ENCODE measurements around the gene ISCA1. TPM values are rescaled to one million over a fixed set of nuclear protein-coding genes. Genes with fewer than 3 reads are reported as not detected.

ISCA1 gene
- total RNA-seq, 1 donor: 46.5 TPM

DNA sequence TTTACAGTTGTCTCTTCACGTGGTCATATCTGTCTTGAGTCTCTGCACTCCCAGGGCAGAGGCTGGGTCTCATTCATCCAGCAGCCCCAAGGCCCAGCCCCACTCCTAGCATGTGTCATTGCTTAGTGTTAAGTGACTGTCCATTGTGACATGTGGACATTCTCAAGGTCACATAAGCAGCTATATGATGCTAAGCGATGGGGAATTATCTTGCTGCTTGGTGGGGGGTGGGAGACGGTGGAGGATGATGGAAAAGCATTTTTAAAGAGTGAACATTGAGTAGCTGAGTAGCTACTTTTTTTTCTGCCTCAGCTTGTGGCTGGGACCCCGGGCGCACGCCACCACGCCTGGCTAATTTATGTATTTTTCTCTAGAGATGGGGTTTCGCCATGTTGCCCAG is 22.8 kb downstream of the ISCA1 start, which contains the start of gene C9orf153:
Gene C9orf153, minus strand, starts transcription at position 101 of the 400 bp plus-strand sequence. CDS start 30,054 bp downstream, outside the sequence.
- TF ChIP-seq, protein P1, sequence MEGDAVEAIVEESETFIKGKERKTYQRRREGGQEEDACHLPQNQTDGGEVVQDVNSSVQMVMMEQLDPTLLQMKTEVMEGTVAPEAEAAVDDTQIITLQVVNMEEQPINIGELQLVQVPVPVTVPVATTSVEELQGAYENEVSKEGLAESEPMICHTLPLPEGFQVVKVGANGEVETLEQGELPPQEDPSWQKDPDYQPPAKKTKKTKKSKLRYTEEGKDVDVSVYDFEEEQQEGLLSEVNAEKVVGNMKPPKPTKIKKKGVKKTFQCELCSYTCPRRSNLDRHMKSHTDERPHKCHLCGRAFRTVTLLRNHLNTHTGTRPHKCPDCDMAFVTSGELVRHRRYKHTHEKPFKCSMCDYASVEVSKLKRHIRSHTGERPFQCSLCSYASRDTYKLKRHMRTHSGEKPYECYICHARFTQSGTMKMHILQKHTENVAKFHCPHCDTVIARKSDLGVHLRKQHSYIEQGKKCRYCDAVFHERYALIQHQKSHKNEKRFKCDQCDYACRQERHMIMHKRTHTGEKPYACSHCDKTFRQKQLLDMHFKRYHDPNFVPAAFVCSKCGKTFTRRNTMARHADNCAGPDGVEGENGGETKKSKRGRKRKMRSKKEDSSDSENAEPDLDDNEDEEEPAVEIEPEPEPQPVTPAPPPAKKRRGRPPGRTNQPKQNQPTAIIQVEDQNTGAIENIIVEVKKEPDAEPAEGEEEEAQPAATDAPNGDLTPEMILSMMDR (IDR thresholded peaks at IDR 0.05; ENCODE audit: insufficient read depth, low read length): no peak
- H3K4me3 ChIP-seq (ENCODE audit: low read depth, low read length): no peak within 1 kb of the TSS
- DNase-seq (ENCODE audit: low read depth): no peak

DNA sequence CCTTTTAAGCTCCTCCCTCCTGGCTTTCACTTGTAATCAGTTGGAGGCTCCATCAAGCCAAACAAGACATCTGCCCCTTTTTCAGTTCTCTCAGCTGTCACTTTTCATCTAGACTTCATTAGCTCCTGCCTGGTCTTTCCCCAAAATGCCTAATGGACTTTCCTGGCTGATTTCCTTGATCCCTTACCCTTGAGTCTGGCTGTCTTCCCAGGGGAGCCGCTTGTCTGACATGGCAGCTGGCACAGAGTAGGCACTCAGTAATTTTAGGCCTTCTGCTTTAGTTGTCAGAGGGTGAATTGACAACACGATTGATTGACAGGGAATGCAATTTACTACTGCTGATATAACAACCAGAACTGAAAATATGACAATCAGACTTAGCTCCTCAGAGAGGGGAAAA is 24.9 kb downstream of the ISCA1 start:
- TF ChIP-seq, protein P1 (IDR thresholded peaks at IDR 0.05; ENCODE audit: insufficient read depth, low read length): no peak
- no peak for DNase-seq (ENCODE audit: low read depth)
- no peak overlapping the region for H3K4me3 ChIP-seq (ENCODE audit: low read depth, low read length)

DNA sequence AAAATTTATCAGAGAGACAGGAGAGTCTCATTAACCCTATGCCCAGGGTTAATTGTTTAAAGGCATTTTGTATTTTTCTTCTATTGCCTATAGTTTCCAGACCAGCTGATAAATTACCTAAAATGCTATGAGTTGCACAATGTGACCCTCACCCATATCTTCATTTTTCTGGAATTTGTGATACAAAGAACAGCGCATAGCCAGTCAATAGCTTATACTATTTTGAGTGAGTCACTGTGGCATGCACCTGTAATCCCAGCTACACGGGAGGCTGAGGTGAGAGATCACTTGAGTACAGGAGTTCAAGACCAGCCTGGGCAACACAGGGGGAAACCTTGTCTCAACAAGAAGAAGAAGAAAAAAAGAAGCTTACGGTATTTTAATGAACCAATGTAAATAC is 25.7 kb downstream of the ISCA1 start:
- H3K4me3 ChIP-seq (ENCODE audit: low read depth, low read length): no peak overlapping the region
- TF ChIP-seq, protein P1 (IDR thresholded peaks at IDR 0.05; ENCODE audit: insufficient read depth, low read length): no peak
- no peak for DNase-seq (ENCODE audit: low read depth)

DNA sequence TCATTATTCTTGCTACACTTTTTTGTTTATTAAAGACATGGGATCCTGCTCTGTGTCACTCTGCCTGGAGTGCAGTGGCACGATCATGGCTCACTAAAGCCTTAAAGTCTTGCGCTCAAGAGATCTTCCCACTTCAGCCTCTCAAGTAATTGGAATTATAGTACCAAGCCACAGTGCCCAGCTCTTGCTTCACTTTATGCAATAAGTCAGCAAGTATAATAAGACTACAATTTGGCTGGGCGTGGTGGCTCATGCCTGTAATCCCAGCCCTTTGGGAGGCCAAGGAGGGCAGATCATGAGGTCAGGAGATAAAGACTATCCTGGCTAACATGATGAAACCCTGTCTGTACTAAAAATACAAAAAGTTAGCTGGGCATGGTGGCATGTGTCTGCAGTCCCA is 28.8 kb downstream of the ISCA1 start:
- DNase-seq (ENCODE audit: low read depth): no peak
- H3K4me3 ChIP-seq (ENCODE audit: low read depth, low read length): no peak overlapping the region
- TF ChIP-seq, protein P1 (IDR thresholded peaks at IDR 0.05; ENCODE audit: insufficient read depth, low read length): no peak

DNA sequence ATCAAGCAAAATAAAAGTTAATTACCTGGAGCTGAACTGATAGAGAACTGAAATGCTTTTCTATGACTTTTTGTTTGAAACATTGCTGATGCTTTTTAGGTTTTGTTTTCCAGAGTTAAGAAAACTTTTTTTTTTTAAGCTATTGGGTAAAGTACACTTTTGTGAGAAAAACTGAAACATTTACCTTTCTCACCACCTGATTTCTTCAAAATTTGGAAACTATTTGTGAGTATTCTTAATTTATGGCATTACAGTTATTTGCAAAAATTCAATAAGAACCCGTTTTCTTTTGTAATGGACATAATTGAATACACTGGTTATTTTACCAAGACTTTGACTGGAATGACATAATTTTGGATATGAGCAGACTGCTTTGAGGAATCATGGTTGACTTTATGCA is 29.5 kb downstream of the ISCA1 start:
- no peak for DNase-seq (ENCODE audit: low read depth)
- TF ChIP-seq, protein P1 (IDR thresholded peaks at IDR 0.05; ENCODE audit: insufficient read depth, low read length): no peak
- no peak overlapping the region for H3K4me3 ChIP-seq (ENCODE audit: low read depth, low read length)

DNA sequence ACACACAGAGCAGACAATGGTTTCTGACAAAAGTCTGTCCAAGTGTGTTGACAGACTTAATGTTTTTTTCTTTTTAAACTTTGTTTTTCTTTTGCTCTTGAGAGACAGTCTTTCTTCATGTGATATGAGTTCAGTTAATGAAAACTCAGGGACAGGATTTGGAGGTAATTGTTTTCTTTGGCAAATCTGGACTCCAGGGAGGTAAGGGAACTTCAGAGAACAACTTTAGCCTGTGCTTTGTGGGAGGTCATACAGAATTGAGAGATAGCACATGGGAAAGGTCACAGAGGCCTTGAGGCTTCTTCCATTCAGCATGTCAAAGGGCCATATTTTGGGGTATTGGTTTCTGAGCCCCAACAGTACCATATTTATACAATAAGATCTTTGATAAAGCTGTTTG is 32.2 kb downstream of the ISCA1 start:
- H3K4me3 ChIP-seq (ENCODE audit: low read depth, low read length): no peak overlapping the region
- DNase-seq (ENCODE audit: low read depth): no peak
- TF ChIP-seq, protein P1 (IDR thresholded peaks at IDR 0.05; ENCODE audit: insufficient read depth, low read length): no peak

DNA sequence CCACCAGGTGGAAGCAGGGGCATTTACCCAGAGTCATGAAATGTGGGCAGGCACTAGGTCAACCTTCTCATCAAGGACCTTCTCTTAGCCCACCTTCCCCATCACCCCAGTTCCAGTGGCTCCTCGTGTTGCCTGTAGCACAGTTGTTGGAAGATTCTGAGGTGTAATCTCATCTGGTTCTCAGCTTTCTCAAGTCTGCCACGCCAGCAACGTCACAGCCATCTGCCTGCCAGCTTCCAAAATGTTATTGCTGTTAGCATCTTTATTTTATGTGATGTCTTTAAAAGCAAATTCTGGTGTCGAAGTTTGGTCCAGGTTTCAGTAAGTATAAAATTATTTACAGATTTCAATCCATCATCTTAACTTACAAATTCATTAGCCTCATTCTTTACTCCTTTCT is 33.6 kb downstream of the ISCA1 start:
- TF ChIP-seq, protein P1 (IDR thresholded peaks at IDR 0.05; ENCODE audit: insufficient read depth, low read length): no peak
- no peak for DNase-seq (ENCODE audit: low read depth)
- no peak overlapping the region for H3K4me3 ChIP-seq (ENCODE audit: low read depth, low read length)
